CD4-positive, alpha-beta T cell treated with Interleukin-17A for 4 hours (primary cell): Measurements from ENCODE around the gene ZBTB7C.

ENCODE experiments used
- DNase-seq: peaks from one replicate; pipeline ENCODE4 v3.0.0-alpha.2; 2020; ENCODE audit warnings: mixed read lengths

The ZBTB7C gene

GRCh38 chr18:48132797-48133655 lies 276.2 kb downstream of the ZBTB7C start:
- DNase-seq = no peak

- no peak for DNase-seq
These were observed 278.1 kb downstream of the ZBTB7C start for GRCh38 chr18:48131042-48131441.

GRCh38 chr18:48129621-48130082 lies 279.5 kb downstream of the ZBTB7C start:
- no peak for DNase-seq

GRCh38 chr18:48127606-48128005 lies 281.6 kb downstream of the ZBTB7C start:
- no peak for DNase-seq

- DNase-seq = no peak
These were observed 282.9 kb downstream of the ZBTB7C start for GRCh38 chr18:48126240-48126639.

- no peak for DNase-seq
These were observed 283.5 kb downstream of the ZBTB7C start for GRCh38 chr18:48125724-48126123.

GRCh38 chr18:48124857-48125626 lies 284.1 kb downstream of the ZBTB7C start:
- DNase-seq = no peak

GRCh38 chr18:48123941-48124340 lies 285.2 kb downstream of the ZBTB7C start:
- no peak for DNase-seq

GRCh38 chr18:48123324-48123723 lies 285.9 kb downstream of the ZBTB7C start:
- DNase-seq = no peak

GRCh38 chr18:48122816-48123215 lies 286.4 kb downstream of the ZBTB7C start:
- DNase-seq = no peak

GRCh38 chr18:48122376-48122775 lies 286.8 kb downstream of the ZBTB7C start:
- no peak for DNase-seq

- DNase-seq = no peak
These were observed 287.4 kb downstream of the ZBTB7C start for GRCh38 chr18:48121752-48122151.

GRCh38 chr18:48119204-48119603 lies 290.0 kb downstream of the ZBTB7C start:
- no peak for DNase-seq

GRCh38 chr18:48116873-48117630 lies 292.1 kb downstream of the ZBTB7C start:
- DNase-seq = no peak

- no peak for DNase-seq
These were observed 293.2 kb downstream of the ZBTB7C start for GRCh38 chr18:48116017-48116416.

GRCh38 chr18:48113691-48114090 lies 295.5 kb downstream of the ZBTB7C start:
- DNase-seq = no peak

- no peak for DNase-seq
These were observed 297.6 kb downstream of the ZBTB7C start for GRCh38 chr18:48111587-48111986.

- no peak for DNase-seq
These were observed 298.4 kb downstream of the ZBTB7C start for GRCh38 chr18:48110797-48111196.

GRCh38 chr18:48109961-48110493 lies 299.2 kb downstream of the ZBTB7C start:
- no peak for DNase-seq

- DNase-seq = no peak
These were observed 301.0 kb downstream of the ZBTB7C start for GRCh38 chr18:48108136-48108535.

- no peak for DNase-seq
These were observed 302.0 kb downstream of the ZBTB7C start for GRCh38 chr18:48106976-48107781.

GRCh38 chr18:48106498-48106897 lies 302.7 kb downstream of the ZBTB7C start:
- no peak for DNase-seq
